IPS-18c (cell line): ENCODE data around the gene RLF.

Experiments
- H3K4me3 ChIP-seq: 2 replicates; pipeline ENCODE4 v1.7.0; 2013; ENCODE audit warnings: low read depth, mild to moderate bottlenecking, low read length, moderate library complexity; ENCODE audit not compliant: insufficient read depth
- H3K9me3 ChIP-seq: one replicate; pipeline ENCODE4 v1.6.1; 2013; ENCODE audit warnings: mild to moderate bottlenecking, low read length, moderate library complexity; ENCODE audit not compliant: control insufficient read depth, insufficient read depth

The RLF gene

DNA sequence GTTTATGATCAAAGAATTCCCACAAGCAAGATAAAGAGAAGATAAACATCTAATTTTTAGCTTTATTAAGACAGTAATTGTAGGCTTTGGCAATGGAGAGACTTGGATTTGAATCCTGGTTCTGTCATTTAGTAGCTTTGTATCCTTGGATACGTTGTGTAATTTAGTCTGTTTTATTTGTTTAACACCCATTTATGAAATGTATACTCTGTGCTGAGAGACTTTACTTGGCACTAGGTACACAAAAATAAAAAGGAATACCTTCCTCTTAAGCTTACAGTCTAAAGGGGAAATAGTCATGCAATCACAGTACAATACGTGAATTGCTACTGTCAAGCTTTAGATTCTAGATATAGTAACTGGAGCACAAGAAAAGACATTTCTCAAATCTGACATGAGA is 120.7 kb downstream of the RLF start:
- Histone ChIP-seq H3K9me3 (no peaks in the 10 kb centered on the region), H3K4me3 (no peak overlapping the region)
